HG03571 (cell line): ENCODE data around the gene OR5K4.
A peak's percentile ranks its signal among the peaks of the same experiment; 100 is the strongest.

ENCODE experiments used
- ATAC-seq: cut with Tn5 transposase; IDR thresholded peaks from one replicate; pipeline ENCODE4 v1.9.1; 2021; ENCODE audit not compliant: unreplicated experiment

The OR5K4 gene

GRCh38 chr3:98353554-98353953 lies at the start of gene OR5K4:
Gene OR5K4, plus strand, starts transcription at chr3:98353854. Its CDS starts 0 bp downstream, at chr3:98353854.
- ATAC-seq = no peak

- ATAC-seq = no peak
Measured at GRCh38 chr3:98322101-98322500, 31.6 kb upstream of the OR5K4 start.

- ATAC-seq = no peak
Measured at GRCh38 chr3:98322686-98323085, 31.0 kb upstream of the OR5K4 start.

- no peak for ATAC-seq
Measured at GRCh38 chr3:98323425-98323824, 30.2 kb upstream of the OR5K4 start.

- no peak for ATAC-seq
Measured at GRCh38 chr3:98325055-98325454, 28.6 kb upstream of the OR5K4 start.

- ATAC-seq = no peak
Measured at GRCh38 chr3:98326105-98326893, 27.4 kb upstream of the OR5K4 start.

GRCh38 chr3:98326945-98327344 lies 26.7 kb upstream of the OR5K4 start:
- ATAC-seq = peak; percentile 40

- peak; percentile 5 for ATAC-seq
Measured at GRCh38 chr3:98328933-98329332, 24.7 kb upstream of the OR5K4 start.

- peak; percentile 71 for ATAC-seq
Measured at GRCh38 chr3:98329392-98330124, 24.1 kb upstream of the OR5K4 start.

- no peak for ATAC-seq
Measured at GRCh38 chr3:98331329-98331728, 22.3 kb upstream of the OR5K4 start.

GRCh38 chr3:98333989-98334606 lies 19.6 kb upstream of the OR5K4 start:
- peak; percentile 50 for ATAC-seq

- no peak for ATAC-seq
Measured at GRCh38 chr3:98339031-98339430, 14.6 kb upstream of the OR5K4 start.

- ATAC-seq = no peak
Measured at GRCh38 chr3:98341758-98342157, 11.9 kb upstream of the OR5K4 start.

GRCh38 chr3:98343647-98344507 lies 9.8 kb upstream of the OR5K4 start:
- ATAC-seq = no peak

- no peak for ATAC-seq
Measured at GRCh38 chr3:98350082-98350481, 3.6 kb upstream of the OR5K4 start.

GRCh38 chr3:98359250-98359649 lies 5.6 kb downstream of the OR5K4 start:
- ATAC-seq = no peak

GRCh38 chr3:98359993-98360675 lies 6.5 kb downstream of the OR5K4 start:
- no peak for ATAC-seq

- ATAC-seq = no peak
Measured at GRCh38 chr3:98360681-98361080, 7.0 kb downstream of the OR5K4 start.

- no peak for ATAC-seq
Measured at GRCh38 chr3:98361289-98361688, 7.6 kb downstream of the OR5K4 start.

- no peak for ATAC-seq
Measured at GRCh38 chr3:98367464-98368246, 14.0 kb downstream of the OR5K4 start.
